GM19328 (cell line): ENCODE results near the gene KCNN3.

Experiments used
- ATAC-seq: cut with Tn5 transposase; IDR thresholded peaks from one replicate; pipeline ENCODE4 v1.9.1; 2021; ENCODE audit warnings: mild to moderate bottlenecking, moderate library complexity; ENCODE audit not compliant: unreplicated experiment

The KCNN3 gene

DNA sequence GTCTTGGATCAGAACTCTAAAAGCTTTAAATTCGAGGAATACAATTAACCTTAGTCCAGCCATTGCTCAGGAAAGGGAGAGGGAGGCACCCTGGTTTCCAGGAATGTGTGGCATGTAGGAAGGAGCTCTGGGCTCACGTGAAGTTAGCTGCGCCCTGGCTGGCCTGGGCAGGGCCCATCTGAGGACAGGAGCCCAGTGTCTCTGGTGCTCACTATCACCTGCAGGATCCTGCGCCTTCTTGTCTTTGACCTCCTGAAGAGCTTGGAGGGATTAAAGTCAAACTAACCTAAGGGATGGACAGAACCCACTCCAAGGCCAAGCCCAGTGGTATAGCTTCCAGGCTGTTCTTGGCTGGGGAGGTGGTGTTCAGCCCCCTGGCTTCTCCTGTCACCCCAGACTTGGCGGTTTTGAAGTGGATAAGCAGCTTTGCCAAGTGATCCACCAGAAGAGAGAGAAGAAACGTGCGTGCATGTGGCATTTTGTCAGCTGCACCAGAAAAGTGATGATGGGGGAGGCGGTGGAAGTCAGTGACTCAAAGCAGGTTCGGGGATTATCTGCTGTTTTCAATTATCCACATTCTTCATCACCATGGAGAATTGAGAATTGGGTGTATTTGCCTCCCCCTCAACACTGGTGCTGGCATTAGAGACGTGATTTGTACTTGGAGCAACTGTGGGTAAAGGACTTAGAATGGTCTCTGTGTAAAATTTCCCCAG lies 11.9 kb upstream of the KCNN3 start:
- no peak for ATAC-seq

DNA sequence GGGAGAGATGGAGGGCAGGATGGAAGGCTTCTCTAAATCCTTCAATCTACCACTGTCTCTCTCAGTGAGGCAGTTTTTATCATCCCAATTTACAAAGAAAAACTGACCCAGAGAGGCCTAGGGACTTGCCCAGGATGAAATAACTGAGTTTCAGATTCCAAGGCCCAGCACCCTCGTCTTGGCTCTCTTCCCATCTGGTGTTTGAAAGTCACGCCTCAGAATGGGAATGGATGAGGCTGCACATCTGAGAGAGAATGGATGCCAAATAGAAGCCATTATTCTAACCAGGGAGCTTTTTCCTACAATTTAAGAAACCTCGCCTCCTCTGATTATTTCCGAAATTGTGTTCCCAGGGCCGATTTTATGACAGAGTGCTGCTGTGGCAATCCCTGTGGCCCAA lies 10.6 kb upstream of the KCNN3 start:
- no peak for ATAC-seq

DNA sequence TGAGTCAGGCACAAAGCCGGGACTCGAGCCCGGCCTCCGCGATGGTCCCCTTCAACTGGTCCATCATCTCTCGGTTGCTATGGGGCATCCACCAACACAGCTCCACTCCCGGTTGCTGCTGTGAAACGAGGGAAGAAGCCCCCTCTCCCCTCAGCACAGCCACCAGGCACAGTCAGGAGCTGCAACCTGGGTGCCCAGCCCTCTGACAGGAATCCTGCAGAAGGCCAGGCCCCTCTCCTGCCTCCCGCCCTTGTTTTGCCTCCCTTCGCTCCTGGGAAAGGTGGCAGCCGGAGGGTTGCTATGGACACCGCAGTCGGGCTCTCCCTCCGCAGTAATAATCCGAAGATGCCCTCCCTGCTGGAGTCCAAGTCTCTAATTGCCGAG lies 8.9 kb upstream of the KCNN3 start:
- ATAC-seq: no peak

DNA sequence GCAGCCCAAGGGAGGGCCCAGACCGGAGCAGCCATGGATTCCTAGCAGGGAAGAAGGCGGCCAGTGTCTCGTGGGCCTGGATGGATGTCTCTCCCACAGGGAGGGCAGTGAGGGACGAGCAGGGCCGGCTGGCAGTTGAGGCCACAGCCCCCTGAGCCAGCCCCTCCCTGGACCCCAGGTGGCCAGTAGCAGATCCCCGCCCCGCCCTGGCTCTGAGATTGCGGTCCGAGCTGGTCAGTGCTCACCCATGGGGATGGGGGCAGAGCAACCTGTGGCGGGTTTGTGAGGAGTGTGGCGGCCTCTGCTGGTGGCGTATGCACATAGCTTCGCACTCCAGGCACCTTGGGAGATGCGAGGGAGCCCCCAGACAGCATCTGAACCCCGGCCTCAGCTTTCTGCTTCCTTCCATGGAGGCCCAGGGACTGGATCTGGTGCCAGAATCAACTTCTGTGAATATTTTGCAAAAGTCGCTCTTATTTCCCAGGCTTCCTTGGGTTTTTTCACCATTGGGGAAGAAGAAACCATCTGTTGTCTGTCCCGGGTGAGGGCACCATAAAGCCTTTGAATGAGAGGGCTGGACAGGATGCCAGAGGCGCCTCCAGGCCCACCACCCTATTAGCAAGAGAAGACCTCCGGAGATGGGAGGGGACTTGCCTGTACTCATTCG lies 8.4 kb upstream of the KCNN3 start:
- ATAC-seq: no peak

DNA sequence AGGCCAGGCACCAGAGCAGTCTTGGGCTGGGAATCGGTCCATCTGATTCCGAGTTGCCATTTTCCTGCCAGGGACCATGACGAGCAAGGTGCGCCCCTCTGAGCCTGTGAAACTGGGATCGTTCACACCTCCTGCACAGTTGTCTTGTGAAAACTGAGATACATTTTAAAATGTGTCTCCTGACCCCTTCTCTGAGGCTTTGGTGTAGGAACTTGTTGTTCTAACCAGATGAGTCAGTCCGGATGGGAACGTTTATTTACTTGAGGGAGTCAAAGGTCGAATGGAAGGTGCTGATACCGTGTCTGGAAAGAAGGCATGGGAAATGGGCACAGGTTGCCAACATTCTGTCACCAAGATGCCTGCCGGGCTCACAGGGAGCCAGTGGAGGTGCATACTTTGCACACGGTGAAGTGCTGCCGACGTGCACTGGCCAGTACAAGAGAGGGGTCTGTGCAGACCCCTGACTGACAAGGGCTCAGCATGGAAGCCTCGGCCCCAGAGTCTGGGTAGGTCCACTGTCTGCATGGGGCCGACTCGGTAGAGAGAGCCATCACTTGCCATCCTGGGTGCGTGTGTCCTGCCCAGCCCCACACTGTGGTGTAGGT lies 7.4 kb upstream of the KCNN3 start:
- no peak for ATAC-seq

DNA sequence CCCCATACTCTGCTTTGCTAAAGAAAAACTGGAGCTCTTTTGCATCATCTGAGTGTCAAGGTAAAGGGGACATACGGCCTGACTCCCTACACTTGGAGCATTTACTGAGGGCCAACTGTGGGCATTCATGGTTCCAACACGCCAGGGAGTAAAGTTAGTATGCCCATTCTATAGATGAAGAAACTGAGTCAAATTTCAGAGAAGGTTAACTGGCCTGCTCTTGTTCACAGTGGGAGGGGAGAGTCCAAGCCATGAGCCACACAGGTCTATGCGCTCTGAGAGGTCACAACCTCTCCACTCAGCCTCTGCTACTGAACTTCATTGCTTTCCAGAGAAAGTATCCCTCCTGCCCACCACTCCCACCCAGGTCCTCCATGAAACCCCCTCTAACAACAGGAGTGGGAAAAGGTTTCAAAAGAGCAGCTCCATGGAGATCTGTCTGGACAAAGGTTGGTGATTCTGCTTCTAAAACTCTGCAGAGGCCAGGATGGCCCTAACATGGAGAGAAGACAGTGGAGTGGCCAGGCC lies 6.8 kb upstream of the KCNN3 start:
- ATAC-seq: no peak

DNA sequence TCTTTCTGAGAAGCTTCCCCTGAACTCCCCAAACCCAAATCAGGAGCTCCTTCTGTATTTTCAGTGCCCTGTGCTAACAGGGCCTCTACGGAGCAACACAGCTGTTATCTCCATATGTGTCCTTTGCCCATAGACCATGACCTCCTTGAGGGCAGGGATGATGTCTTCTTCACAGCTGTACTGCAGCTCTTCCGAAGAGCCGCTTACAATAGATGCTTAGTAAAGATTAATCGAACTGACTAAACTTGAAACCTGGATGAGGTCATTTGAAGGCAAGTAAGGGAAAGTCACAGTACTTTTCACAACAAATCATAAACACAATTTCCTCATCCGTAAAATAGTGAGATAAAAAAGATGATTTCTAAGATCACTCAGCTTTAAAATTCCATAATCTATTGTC lies 4.4 kb upstream of the KCNN3 start:
- no peak for ATAC-seq

DNA sequence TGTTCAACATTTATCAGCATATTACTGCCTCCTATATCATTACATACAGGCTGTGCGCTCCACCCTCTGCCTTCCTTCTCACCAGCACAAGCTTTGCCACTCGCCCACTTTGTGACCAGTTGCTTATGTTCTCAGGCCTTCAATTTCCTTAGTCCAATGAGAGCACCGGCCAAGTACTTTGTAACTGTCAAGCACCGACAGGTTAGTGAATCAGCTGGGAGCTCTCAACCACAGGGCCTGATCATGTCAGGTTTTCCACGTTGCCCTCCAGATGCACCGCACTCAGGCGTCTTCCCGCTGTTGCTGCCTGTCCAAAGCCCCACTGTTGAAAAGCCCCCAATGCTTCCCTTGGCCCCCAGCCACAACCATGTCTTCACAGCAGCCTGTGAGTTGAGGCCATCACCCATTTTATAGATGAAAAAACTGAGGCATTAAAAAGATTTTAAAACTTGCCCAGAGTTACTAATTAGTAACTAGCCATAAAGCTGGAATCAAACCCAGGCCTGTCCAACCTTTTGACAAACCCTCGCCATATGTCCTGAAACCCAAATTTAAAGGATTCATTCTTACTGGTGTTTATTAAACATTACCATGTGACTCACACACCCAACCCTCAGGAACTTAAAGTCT lies 3.4 kb upstream of the KCNN3 start:
- no peak for ATAC-seq

DNA sequence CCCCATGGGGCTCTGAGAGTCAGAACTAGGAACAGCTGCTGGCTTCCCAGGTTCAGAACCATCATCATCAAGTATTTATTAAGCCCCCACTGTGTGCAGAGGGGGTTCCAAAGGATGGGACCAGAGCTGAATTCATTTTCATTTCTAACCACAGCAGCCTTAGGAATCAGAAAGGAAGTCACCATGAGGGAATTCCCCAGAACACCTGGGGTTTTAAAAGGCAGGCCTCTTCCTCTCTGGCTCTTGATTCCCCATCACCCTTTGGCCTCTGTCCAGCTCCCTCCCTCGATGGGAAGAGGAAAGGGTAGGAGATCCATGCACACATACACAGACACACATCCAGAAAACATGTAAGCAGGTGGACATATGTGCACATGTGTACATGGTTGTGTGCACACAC lies 1.3 kb upstream of the KCNN3 start:
- ATAC-seq: no peak

DNA sequence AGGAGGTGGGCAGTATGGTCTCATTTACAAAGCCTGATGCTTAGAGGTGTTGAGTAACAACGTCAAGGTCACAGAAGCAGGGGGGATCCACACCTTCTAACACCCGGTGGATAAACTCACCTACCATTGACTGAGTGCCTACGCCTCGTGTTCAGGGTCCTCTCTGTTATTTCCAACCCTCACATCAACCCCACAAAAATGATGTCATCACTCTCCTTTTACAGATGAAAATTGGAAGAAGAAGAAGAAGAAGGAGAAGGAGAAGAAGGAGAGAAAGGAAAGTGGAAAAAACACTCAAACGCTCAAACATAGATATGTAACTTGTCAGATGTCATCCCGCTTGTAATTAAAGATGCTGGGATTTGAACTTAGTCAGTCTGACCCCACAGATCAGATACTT lies 653 bp upstream of the KCNN3 start:
- ATAC-seq: no peak

DNA sequence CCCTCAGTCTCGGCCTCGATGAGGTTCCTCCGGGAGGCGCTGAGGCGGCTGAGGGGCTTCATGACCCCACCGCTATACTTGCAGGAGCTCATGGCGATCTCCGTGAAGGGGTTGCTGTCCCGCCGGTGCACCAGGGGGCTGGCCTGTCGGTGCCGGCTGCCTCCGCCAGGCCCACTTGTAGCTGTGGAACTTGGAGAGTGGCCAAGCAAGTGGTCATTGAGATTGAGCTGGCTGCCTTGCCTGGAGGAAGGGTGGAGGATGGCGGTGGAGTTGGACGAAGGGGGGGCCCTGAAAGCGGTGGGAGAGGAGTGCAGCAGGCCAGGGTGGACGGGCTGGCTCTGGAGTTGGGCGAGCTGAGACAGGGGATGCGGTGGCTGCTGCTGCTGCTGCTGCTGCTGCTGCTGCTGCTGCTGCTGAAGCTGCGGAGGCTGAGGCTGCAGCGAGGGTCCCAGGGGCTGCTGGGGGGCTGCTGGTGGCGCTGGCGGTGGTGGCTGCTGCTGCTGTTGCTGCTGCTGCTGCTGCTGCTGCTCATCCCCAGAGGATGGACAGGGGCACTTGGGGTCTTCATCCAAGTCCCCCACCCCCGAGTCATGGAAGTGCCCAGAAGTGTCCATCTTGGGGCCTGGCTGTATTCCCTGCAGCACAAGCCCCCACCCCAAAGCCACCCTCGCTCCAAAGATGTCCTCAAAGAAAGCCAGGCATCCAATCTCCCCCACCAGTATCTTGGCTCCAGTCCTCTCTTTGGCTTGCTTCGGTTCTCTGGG lies 548 bp downstream of the KCNN3 start:
- ATAC-seq: no peak

DNA sequence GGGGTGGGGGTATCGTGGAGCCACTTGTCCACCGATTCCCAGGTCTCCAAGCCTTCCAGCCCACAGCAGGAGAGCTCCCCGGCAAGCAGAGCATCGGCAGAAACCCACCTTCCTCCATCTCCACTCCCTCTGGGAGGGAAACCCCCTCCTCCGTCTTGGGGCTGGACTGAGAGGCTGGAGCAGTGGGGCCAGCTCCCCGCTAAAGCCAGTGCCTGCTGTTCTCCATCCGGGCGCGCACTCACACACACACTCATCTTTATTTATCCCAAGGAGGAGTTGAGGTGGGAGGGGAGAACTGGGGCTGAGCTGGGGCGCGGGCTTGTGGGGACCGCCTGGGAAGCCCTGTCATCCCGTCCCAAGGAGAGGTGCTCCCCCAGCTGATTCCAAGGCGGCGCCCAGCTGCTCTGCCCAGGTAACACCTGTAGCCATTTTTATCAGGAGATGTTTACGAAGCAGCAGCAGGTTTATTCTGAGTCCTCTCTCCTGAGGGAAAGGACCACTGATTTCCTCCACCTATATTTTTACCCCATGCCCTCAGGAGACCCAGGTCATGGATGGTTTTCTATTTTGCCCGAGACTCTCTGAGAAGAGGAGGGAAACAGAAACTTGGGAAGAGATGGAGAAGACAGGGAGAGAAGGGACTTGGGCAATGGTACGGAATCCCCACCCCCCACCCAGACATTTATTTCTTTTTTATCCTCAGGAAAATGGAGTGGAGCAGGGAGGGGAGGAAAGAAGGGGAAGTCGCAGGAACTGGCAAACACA lies 2.1 kb downstream of the KCNN3 start:
- no peak for ATAC-seq

DNA sequence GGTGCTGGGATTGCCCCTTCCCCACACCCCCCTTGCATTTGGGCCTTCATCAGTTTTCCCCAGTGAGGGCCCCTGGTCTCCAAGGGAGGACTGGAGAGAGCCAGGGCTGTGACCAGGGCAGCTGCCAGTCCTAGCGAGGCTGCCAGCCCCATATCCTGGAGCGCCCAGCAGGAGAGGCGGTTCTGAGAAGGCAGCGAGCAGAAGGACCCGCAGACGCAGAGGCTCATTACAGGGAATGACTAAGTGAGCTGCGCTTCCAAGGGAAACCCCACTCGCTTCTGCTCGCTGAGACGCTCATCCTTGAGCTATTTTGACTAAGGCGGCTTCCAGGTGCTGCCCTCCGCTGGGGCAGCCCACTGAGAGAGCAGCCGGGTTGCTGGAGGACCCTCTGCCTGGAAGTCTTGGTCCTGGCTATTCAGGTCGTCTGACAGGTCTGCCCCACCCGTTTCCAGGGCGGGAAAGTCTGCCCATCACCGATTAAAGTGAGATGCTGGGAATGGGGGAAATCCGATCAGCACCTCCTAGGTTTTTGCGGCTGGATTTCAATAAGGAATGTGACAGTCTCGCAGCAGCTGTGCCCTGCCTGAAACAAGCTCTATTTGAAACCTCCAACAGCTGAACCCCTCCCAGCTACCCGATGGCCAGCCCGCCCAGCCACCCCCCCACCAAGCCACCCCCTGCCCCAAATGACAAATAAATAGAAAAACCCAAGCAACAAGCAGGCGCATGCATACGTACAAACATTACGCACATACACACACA lies 2.8 kb downstream of the KCNN3 start:
- no peak for ATAC-seq

DNA sequence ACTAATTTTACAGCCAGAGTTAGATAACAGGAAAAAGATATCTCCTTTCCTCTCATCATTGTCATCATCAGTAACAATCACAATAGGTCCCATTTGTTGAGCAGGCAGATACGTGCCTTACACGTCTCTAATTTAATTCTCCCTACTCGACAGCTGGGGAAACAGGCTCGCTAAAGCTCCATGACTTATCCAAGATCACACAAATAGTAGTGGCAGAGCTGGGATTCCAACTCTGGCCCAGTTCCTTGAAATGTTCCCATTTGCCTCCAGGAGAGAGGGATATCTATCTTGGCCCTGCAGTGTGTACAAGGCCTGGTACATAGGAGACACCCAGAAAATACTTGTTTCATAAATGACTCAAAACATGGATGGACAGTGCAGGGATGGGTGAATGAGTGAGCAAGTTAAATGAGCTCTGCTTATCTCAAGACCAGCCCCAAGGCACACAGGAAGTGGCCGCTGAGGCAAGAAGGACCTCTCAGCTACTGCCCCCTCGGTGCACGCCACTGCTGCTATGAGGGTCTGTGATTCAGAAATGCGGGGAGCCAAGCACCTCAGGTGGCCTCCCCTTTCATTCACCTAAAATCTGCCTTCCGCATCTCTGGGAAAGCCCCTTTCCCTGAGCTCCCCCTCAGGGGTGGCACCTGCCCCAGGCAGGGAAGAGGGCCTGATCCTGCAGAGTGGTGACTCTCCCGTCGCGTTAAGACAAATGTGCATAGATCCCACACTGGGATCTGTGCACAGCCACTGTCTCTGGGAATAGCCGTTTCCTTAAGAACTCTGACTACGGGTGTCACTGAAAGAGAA lies 3.6 kb downstream of the KCNN3 start:
- no peak for ATAC-seq

DNA sequence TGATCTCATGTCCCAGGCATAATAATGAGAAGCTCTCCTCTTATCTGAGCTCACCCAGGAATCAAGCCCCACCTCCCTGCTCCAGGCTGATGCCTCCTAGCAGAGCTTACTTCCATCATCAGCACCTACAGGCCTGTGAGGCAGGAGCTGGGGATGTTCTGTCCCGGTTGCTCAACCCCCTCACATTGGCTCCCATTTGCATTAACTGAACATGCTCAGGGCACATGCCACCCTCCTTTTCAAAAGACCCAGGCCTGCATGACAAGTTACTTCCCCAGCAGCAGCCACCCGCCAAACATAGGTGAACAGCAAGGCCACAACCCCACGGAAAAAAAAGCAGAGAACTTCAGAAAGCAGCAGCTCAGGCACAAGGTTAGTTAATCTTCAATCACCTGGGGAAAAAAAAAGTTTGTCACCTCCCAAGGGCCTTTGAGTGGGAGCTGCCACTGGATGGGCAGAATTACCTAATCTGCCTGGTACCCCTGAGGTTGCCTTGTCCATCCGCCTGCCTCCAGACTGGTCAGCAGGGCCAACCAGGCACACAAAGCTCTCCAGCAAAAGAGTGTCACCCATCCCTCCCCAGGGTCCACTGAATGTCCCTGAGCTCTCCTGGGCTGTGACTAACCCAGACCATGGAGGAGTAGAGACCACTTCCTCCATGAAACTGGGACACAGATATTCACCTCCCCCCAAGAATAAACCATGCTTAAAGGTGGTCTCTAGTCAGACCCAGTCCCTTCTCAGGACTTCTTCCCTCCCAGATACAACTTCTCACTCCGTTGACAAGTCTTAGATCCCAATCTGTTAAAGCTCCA lies 4.4 kb downstream of the KCNN3 start:
- no peak for ATAC-seq

DNA sequence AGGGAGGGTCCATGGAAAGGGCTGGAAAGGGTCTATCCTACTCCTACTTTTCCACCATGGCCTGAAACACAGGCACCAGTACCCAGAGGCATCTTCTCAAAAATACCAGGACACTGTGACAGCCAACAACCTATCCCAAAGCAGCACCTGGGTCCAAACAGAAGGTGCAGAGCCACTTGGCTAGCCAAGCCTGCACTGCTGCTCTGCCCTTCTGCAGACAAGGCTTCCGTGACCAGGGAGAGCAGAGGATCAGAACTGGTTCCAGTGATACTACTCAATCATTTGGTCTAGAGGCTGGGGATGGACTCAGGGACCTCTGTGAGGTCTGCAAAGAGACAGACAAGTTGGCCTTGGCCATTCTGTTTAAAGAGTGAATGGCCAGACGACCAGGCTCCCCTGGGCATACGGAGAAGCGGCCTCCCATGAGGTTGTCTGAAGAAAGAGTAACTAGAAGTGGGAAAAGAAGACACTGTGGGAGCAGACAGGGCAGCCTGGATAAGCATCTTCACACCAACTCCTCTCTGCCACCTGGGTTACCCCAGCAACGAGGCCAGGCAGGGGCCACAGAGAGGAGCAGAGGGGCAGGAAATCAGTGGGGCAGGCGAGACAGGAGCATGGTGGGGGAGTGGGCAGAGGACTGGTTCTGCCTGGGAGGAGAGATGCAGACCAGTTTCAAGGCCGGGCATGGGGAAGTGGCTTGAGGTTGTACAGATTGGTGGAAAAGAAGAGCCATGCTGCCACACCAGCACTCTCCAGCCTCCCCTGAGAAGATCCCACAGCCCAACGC lies 5.7 kb downstream of the KCNN3 start:
- ATAC-seq: no peak
